ENCODE results near the gene FMNL2.
"Not testable (repeated sequence)": the region's sequence is repeated elsewhere in the genome, so short reads cannot be mapped to it uniquely, and the experiment has no call there.

Gene FMNL2

GRCh38 chr2:152335016-152335725 lies at the start of gene FMNL2:
Gene FMNL2, plus strand, starts transcription at chr2:152335174.
- DNase-seq = peak; percentile 71 to 93 (median 89)

- DNase-seq = peak in 2 of 3 experiments; percentile 8 to 61
Observed at GRCh38 chr2:152292991-152293390, 42.0 kb upstream of the FMNL2 start.

- DNase-seq = no peak
Observed at GRCh38 chr2:152297715-152298114, 37.3 kb upstream of the FMNL2 start.

- DNase-seq = peak in 1 of 3 experiments; percentile 7
Observed at GRCh38 chr2:152298754-152299153, 36.2 kb upstream of the FMNL2 start.

GRCh38 chr2:152301131-152301530 lies 33.8 kb upstream of the FMNL2 start:
- DNase-seq = no peak

GRCh38 chr2:152303951-152304350 lies 31.0 kb upstream of the FMNL2 start:
- no peak for DNase-seq

GRCh38 chr2:152304836-152305235 lies 30.1 kb upstream of the FMNL2 start:
- DNase-seq = no peak

- DNase-seq = peak in 1 of 3 experiments; percentile 55
Observed at GRCh38 chr2:152307863-152308262, 27.1 kb upstream of the FMNL2 start.

- DNase-seq = no peak
Observed at GRCh38 chr2:152309352-152310214, 25.4 kb upstream of the FMNL2 start.

GRCh38 chr2:152319822-152320570 lies 15.0 kb upstream of the FMNL2 start:
- no peak for DNase-seq

GRCh38 chr2:152320814-152321213 lies 14.2 kb upstream of the FMNL2 start:
- no peak for DNase-seq

GRCh38 chr2:152322222-152322621 lies 12.8 kb upstream of the FMNL2 start:
- no peak for DNase-seq

- not testable (repeated sequence) for DNase-seq
Observed at GRCh38 chr2:152325126-152325525, 9.8 kb upstream of the FMNL2 start.

- no peak for DNase-seq
Observed at GRCh38 chr2:152326710-152327109, 8.3 kb upstream of the FMNL2 start.

GRCh38 chr2:152328013-152328412 lies 7.0 kb upstream of the FMNL2 start:
- no peak for DNase-seq

- no peak for DNase-seq
Observed at GRCh38 chr2:152330235-152330866, 4.6 kb upstream of the FMNL2 start.

- no peak for DNase-seq
Observed at GRCh38 chr2:152334701-152335015, 316 bp upstream of the FMNL2 start.

- DNase-seq = peak in 2 of 3 experiments; percentile 41 to 59
Observed at GRCh38 chr2:152335726-152336118, 748 bp downstream of the FMNL2 start.

GRCh38 chr2:152336119-152336853 lies 1.3 kb downstream of the FMNL2 start:
- DNase-seq = peak in 2 of 3 experiments; percentile 41 to 59

GRCh38 chr2:152336854-152337510 lies 2.0 kb downstream of the FMNL2 start:
- peak in 2 of 3 experiments; percentile 5 to 33 for DNase-seq

- DNase-seq = no peak
Observed at GRCh38 chr2:152337511-152337903, 2.5 kb downstream of the FMNL2 start.
